Uterus (tissue), 4 donors: Measurements from ENCODE around the gene PROX1. TPM values are rescaled to one million over a fixed set of nuclear protein-coding genes. Genes with fewer than 3 reads are reported as not detected.
A peak's percentile ranks its signal among the peaks of the same experiment; 100 is the strongest.

Experiments
- DNase-seq, 2 donors: peaks; one replicate each; pipeline ENCODE4 v3.0.0-alpha.2; 2019 to 2020
- H3K27ac ChIP-seq, 2 donors: fragments of 200-600 bp; sonication (generic); 1 replicate in 1 of 2; 2 replicates in 1 of 2; pipeline ENCODE4 v1.5.1; 2016 to 2018
- H3K27me3 ChIP-seq, 2 donors: fragments of 200-600 bp; sonication (generic); one replicate each; pipeline ENCODE4 v1.5.1; 2018 to 2019; ENCODE audit warnings: control low read depth in 1 of 2
- H3K36me3 ChIP-seq, 2 donors: fragments of 200-600 bp; sonication (generic); one replicate each; pipeline ENCODE4 v1.5.1; 2019; ENCODE audit warnings: control low read depth in 1 of 2
- H3K4me1 ChIP-seq, 2 donors: fragments of 200-600 bp; sonication (generic); one replicate each; pipeline ENCODE4 v1.5.1; 2018 to 2019; ENCODE audit warnings: control low read depth in 1 of 2
- H3K4me3 ChIP-seq, 2 donors: fragments of 200-600 bp; sonication (generic); 1 replicate in 1 of 2; 2 replicates in 1 of 2; pipeline ENCODE4 v1.5.1; 2018 to 2019; ENCODE audit warnings: mild to moderate bottlenecking in 1 of 2
- H3K9me3 ChIP-seq, 2 donors: fragments of 200-600 bp; sonication (generic); one replicate each; pipeline ENCODE4 v1.5.1; 2019; ENCODE audit warnings: control low read depth in 1 of 2
- POLR2A ChIP-seq, 2 donors: fragments of 450-650 bp; IDR thresholded peaks; one replicate each; pipeline ENCODE4 v1.6.1; 2016; ENCODE audit warnings: antibody characterized with exemption in 2 of 2, mild to moderate bottlenecking in 1 of 2, moderate library complexity in 1 of 2
- intact Hi-C: fragments of 100-400 bp; cut with DNase I; formaldehyde crosslinking; loops from one replicate; pipeline ENCODE4 v1.15.1; 2023; ENCODE audit warnings: low total_unique reads
- total RNA-seq, 4 donors: library from RNA; depleted of rRNA in 3 of 4; stranded (reverse); fragments of >200 nt in 3 of 4; gene quantifications; one replicate each; pipeline versions ENCODE4 v1.1.0 to v1.2.4, GENCODE V29; 2014 to 2023
- TF ChIP-seq, protein P1 (sequence below), 4 experiments: fragments of 200-600 bp in 2 of 4; fragments of 450-650 bp in 2 of 4; sonication (generic) in 2 of 4; IDR thresholded peaks; one replicate each; pipeline ENCODE4 v1.5.1; 2016 to 2019; ENCODE audit warnings: antibody characterized with exemption in 4 of 4, mild to moderate bottlenecking in 2 of 4, moderate library complexity in 1 of 4
- donor health status: DM: yes; HTN: yes; CAD: no.

The PROX1 gene, protein sequence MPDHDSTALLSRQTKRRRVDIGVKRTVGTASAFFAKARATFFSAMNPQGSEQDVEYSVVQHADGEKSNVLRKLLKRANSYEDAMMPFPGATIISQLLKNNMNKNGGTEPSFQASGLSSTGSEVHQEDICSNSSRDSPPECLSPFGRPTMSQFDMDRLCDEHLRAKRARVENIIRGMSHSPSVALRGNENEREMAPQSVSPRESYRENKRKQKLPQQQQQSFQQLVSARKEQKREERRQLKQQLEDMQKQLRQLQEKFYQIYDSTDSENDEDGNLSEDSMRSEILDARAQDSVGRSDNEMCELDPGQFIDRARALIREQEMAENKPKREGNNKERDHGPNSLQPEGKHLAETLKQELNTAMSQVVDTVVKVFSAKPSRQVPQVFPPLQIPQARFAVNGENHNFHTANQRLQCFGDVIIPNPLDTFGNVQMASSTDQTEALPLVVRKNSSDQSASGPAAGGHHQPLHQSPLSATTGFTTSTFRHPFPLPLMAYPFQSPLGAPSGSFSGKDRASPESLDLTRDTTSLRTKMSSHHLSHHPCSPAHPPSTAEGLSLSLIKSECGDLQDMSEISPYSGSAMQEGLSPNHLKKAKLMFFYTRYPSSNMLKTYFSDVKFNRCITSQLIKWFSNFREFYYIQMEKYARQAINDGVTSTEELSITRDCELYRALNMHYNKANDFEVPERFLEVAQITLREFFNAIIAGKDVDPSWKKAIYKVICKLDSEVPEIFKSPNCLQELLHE
- 1 to 10 TPM; 3.8 to 7.9 (median 4.1) TPM for total RNA-seq

DNA sequence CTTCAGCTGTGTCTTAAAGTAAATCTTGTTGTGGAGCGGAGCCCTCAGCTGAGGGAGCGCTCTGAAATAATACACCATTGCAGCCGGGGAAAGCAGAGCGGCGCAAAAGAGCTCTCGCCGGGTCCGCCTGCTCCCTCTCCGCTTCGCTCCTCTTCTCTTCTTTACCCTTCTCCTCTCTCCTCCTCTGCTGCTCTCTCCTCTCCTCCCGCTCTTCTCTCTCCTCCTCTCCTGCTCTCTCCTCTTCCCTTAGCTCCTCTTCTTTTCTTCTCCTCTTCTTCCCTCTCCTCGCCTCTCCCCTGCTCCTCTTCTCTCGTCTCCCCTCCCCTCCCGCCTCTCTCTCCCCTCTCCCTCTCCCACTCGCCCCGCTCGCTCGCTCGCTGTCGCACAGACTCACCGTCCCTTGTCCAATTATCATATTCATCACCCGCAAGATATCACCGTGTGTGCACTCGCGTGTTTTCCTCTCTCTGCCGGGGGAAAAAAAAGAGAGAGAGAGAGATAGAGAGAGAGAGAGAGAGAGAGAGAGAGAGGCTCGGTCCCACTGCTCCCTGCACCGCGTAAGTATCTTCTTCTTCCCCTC, at the start of gene PROX1:
PROX1 (plus strand) TSS at position 47 of the 580 bp plus-strand sequence. CDS start 8,563 bp downstream, outside the sequence.
- H3K4me3 ChIP-seq = peak within 1 kb of the TSS; percentile 56 to 62
- peak; percentile 50 to 85 for TF ChIP-seq POLR2A (IDR thresholded peaks at IDR 0.05)
- TF ChIP-seq, protein P1, sequence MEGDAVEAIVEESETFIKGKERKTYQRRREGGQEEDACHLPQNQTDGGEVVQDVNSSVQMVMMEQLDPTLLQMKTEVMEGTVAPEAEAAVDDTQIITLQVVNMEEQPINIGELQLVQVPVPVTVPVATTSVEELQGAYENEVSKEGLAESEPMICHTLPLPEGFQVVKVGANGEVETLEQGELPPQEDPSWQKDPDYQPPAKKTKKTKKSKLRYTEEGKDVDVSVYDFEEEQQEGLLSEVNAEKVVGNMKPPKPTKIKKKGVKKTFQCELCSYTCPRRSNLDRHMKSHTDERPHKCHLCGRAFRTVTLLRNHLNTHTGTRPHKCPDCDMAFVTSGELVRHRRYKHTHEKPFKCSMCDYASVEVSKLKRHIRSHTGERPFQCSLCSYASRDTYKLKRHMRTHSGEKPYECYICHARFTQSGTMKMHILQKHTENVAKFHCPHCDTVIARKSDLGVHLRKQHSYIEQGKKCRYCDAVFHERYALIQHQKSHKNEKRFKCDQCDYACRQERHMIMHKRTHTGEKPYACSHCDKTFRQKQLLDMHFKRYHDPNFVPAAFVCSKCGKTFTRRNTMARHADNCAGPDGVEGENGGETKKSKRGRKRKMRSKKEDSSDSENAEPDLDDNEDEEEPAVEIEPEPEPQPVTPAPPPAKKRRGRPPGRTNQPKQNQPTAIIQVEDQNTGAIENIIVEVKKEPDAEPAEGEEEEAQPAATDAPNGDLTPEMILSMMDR (IDR thresholded peaks at IDR 0.05) = peak in 2 of 4 experiments; percentile 13 to 26
- H3K9me3 ChIP-seq = no peaks in the 10 kb centered on the region
- DNase-seq = peak in 1 of 2 donors; percentile 31
- H3K27me3 ChIP-seq = peaks cover 20 to 48% of the 10 kb centered on the region in 2 donors
- peaks cover 6 to 10% of the 10 kb centered on the region in 2 donors for H3K4me1 ChIP-seq
- peak within 1 kb of the TSS; percentile 77 to 81 for H3K27ac ChIP-seq
- H3K36me3 ChIP-seq = no peaks in the 10 kb centered on the region
- intact Hi-C loops = no loop called here

DNA sequence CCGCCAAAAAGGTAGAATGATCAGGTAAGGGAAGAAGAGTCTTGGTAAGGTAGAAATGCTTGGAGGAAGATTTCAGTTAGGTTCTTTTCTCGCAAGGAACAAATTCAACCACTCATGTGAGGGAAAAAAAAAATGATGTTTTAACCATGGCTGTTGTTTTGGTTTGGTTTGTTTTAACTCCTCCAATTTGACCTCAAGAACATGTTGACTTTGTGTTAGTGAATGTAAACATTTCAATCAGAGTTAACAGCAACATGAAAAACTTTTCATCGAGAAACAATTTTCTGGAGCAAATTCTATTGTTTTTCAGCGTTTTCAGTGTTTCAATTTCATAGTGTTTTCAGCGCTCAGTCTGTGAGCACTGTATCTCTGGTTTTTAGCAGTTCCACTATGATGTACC, 49.0 kb upstream of the PROX1 start:
- H3K36me3 ChIP-seq = no peaks in the 10 kb centered on the region
- intact Hi-C loops = no loop called here
- no peaks in the 10 kb centered on the region for H3K4me1 ChIP-seq
- no peak for TF ChIP-seq POLR2A (IDR thresholded peaks at IDR 0.05)
- TF ChIP-seq, protein P1 (IDR thresholded peaks at IDR 0.05) = no peak
- H3K27me3 ChIP-seq = no peaks in the 10 kb centered on the region
- H3K9me3 ChIP-seq = no peaks in the 10 kb centered on the region
- H3K27ac ChIP-seq = no peak overlapping the region
- DNase-seq = no peak
- H3K4me3 ChIP-seq = no peak overlapping the region

DNA sequence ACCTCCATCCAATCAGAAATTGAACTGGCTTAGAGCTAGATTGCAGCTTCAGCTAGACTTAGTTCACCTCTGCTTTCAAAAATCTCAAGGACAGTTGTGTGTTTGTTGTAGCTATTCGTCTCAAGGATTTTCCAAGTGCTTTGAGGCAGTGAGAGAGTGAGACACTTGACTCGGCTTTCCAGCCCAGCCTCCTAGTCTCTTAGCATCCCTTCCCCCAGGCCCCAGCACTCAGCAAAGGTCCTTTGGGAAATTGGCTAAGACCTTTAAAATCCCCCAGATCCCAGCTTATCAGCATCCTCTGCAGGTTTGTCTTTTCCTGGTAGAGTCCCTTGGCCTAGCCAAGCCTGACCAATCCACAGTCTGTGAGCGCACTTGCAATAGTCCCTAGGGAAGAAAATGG, 47.9 kb upstream of the PROX1 start:
- H3K27me3 ChIP-seq = no peaks in the 10 kb centered on the region
- H3K4me3 ChIP-seq = no peak overlapping the region
- H3K9me3 ChIP-seq = no peaks in the 10 kb centered on the region
- TF ChIP-seq POLR2A (IDR thresholded peaks at IDR 0.05) = no peak
- intact Hi-C loops = no loop called here
- H3K27ac ChIP-seq = no peak overlapping the region
- no peaks in the 10 kb centered on the region for H3K36me3 ChIP-seq
- no peaks in the 10 kb centered on the region for H3K4me1 ChIP-seq
- DNase-seq = no peak

DNA sequence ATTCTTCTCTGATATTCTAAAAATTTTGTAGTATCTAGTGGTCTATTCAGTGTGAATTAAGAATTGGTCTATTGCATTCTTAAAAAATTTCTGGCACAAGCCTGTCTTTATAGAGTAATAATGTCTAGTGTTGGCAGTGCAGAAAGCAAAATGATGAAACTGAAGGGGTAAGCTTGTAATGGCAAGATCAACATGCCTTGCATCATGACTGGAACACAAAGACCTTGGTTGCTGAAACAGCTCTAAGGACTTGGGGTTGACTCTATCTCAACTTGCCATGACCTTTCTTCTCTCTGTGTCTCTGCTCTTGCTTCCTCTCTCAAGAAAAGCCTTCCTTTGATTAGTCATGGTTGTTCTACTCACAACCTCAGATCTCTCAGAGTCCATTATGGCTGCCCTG, 46.8 kb upstream of the PROX1 start:
- Histone ChIP-seq H3K36me3 (no peaks in the 10 kb centered on the region), H3K27ac (no peak overlapping the region), H3K27me3 (no peaks in the 10 kb centered on the region), H3K9me3 (no peaks in the 10 kb centered on the region), H3K4me3 (no peak overlapping the region), H3K4me1 (no peaks in the 10 kb centered on the region)
- intact Hi-C loops = no loop called here
- TF ChIP-seq, protein P1 (IDR thresholded peaks at IDR 0.05) = no peak
- no peak for TF ChIP-seq POLR2A (IDR thresholded peaks at IDR 0.05)
- DNase-seq = no peak

DNA sequence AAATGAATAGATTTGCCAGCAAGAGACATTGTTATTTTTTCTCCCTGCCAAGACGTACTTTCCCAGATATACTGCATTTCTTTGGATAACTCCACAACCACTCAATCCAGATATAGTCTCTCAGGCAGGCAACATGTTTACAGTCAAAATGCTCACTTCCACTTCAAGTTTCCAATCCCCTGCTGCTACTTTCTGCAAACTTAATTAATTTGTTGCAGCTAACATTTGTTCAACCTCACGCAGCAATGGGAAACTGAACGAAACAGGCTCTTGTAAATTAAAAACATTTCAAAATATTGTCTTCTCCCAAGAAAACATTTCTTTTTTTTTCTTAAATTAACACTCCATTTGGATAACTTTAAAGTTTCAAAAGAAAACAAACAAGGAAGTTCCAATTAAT, 45.7 kb upstream of the PROX1 start:
- DNase-seq = no peak
- Histone ChIP-seq H3K9me3 (no peaks in the 10 kb centered on the region), H3K36me3 (no peaks in the 10 kb centered on the region), H3K27ac (no peak overlapping the region), H3K4me3 (no peak overlapping the region), H3K4me1 (no peaks in the 10 kb centered on the region), H3K27me3 (no peaks in the 10 kb centered on the region)
- TF ChIP-seq POLR2A (IDR thresholded peaks at IDR 0.05) = no peak
- TF ChIP-seq, protein P1 (IDR thresholded peaks at IDR 0.05) = no peak
- intact Hi-C loops = no loop called here
